Ishikawa (cell line): ENCODE measurements around the gene RBM34.

Experiments used
- CREB1 ChIP-seq: IDR thresholded peaks from 2 replicates; pipeline ENCODE4 v1.6.1; 2012; ENCODE audit warnings: low read depth
- EP300 ChIP-seq: IDR thresholded peaks from 2 replicates; pipeline ENCODE4 v1.6.1; 2012; ENCODE audit warnings: borderline replicate concordance
- FOXM1 ChIP-seq: IDR thresholded peaks from 2 replicates; pipeline ENCODE4 v1.6.1; 2012; ENCODE audit warnings: low read depth, borderline replicate concordance
- REST ChIP-seq: IDR thresholded peaks from 2 replicates; pipeline ENCODE4 v1.6.1; 2012; ENCODE audit warnings: low read depth, mild to moderate bottlenecking
- TAF1 ChIP-seq: IDR thresholded peaks from 2 replicates; pipeline ENCODE4 v1.6.1; 2012; ENCODE audit warnings: low read depth, mild to moderate bottlenecking
- YY1 ChIP-seq: IDR thresholded peaks from 2 replicates; pipeline ENCODE4 v1.6.1; 2012; ENCODE audit warnings: low read depth
- TF ChIP-seq, protein P1 (sequence below): IDR thresholded peaks from 2 replicates; pipeline ENCODE4 v1.6.1; 2012

- no peak for TF ChIP-seq YY1
- no peak for TF ChIP-seq REST
- TF ChIP-seq CREB1: no peak
- no peak for TF ChIP-seq EP300
- no peak for TF ChIP-seq FOXM1
- TF ChIP-seq TAF1: no peak
- TF ChIP-seq, protein P1, sequence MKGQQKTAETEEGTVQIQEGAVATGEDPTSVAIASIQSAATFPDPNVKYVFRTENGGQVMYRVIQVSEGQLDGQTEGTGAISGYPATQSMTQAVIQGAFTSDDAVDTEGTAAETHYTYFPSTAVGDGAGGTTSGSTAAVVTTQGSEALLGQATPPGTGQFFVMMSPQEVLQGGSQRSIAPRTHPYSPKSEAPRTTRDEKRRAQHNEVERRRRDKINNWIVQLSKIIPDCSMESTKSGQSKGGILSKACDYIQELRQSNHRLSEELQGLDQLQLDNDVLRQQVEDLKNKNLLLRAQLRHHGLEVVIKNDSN: no peak
These were observed 44.6 kb upstream of the RBM34 start for GRCh38 chr1:235205687-235206086.
